Amniotic epithelial cell (primary cell): Measurements from ENCODE around the gene AP2M1.
A peak's percentile ranks its signal among the peaks of the same experiment; 100 is the strongest.

Experiments
- DNase-seq: peaks from one replicate; pipeline ENCODE4 v3.0.0-alpha.2; 2010; ENCODE audit warnings: low read depth

Gene AP2M1

GRCh38 chr3:184174646-184175492 lies at the start of gene AP2M1:
Gene AP2M1, plus strand, starts transcription at chr3:184174855. Its CDS starts 2,139 bp downstream, at chr3:184176994.
- peak; percentile 99 for DNase-seq

- no peak for DNase-seq
Observed at GRCh38 chr3:184126006-184126405, 48.6 kb upstream of the AP2M1 start.

- peak; percentile 46 for DNase-seq
Observed at GRCh38 chr3:184129012-184129411, 45.6 kb upstream of the AP2M1 start.

- no peak for DNase-seq
Observed at GRCh38 chr3:184132945-184133344, 41.7 kb upstream of the AP2M1 start.

- DNase-seq: peak; percentile 81
Observed at GRCh38 chr3:184133840-184134745, 40.6 kb upstream of the AP2M1 start.

GRCh38 chr3:184134746-184135148 lies 39.9 kb upstream of the AP2M1 start:
- DNase-seq: no peak

- DNase-seq: peak; percentile 85
Observed at GRCh38 chr3:184135149-184135910, 39.3 kb upstream of the AP2M1 start, which contains the start of gene EIF2B5. Gene EIF2B5, plus strand, starts transcription at chr3:184135358. Its CDS starts 28 bp downstream, at chr3:184135386.

GRCh38 chr3:184135911-184136260 lies 38.8 kb upstream of the AP2M1 start:
- DNase-seq: no peak

- DNase-seq: no peak
Observed at GRCh38 chr3:184140436-184140835, 34.2 kb upstream of the AP2M1 start.

- DNase-seq: no peak
Observed at GRCh38 chr3:184142199-184142598, 32.5 kb upstream of the AP2M1 start.

GRCh38 chr3:184143327-184143726 lies 31.3 kb upstream of the AP2M1 start:
- no peak for DNase-seq

- DNase-seq: no peak
Observed at GRCh38 chr3:184144505-184144904, 30.1 kb upstream of the AP2M1 start.

GRCh38 chr3:184145111-184145524 lies 29.5 kb upstream of the AP2M1 start:
- DNase-seq: peak; percentile 74

- no peak for DNase-seq
Observed at GRCh38 chr3:184145751-184146270, 28.8 kb upstream of the AP2M1 start.

GRCh38 chr3:184148076-184148475 lies 26.6 kb upstream of the AP2M1 start:
- DNase-seq: no peak

- DNase-seq: no peak
Observed at GRCh38 chr3:184149123-184149522, 25.5 kb upstream of the AP2M1 start.

GRCh38 chr3:184149770-184150169 lies 24.9 kb upstream of the AP2M1 start:
- DNase-seq: peak; percentile 55

- DNase-seq: peak; percentile 52
Observed at GRCh38 chr3:184154885-184155643, 19.6 kb upstream of the AP2M1 start, which contains the start of gene DVL3. Gene DVL3, plus strand, starts transcription at chr3:184155377. Its CDS starts 259 bp downstream, at chr3:184155636.

- DNase-seq: no peak
Observed at GRCh38 chr3:184155644-184156521, 18.8 kb upstream of the AP2M1 start.

- DNase-seq: peak; percentile 52
Observed at GRCh38 chr3:184156522-184156955, 18.1 kb upstream of the AP2M1 start.
